Measurements from ENCODE around the gene OBSL1.

The OBSL1 gene

GRCh38 chr2:219523031-219523671 is 48.2 kb downstream of the OBSL1 start:
- H3K4me3 ChIP-seq (ENCODE audit: low read length): no peak overlapping the region
- no peak for DNase-seq (ENCODE audit: low read depth)
- no peak for TF ChIP-seq CTCF (conservative IDR thresholded peaks at IDR 0.05; ENCODE audit: low read length)

- no peak for TF ChIP-seq CTCF (conservative IDR thresholded peaks at IDR 0.05; ENCODE audit: low read length)
- H3K4me3 ChIP-seq (ENCODE audit: low read length): peak overlapping the region; percentile 15; the same call in 1 of the 2 replicates
- peak; percentile 84 for DNase-seq (ENCODE audit: low read depth)
These were observed 49.0 kb downstream of the OBSL1 start for GRCh38 chr2:219522111-219523030.

GRCh38 chr2:219521066-219521880 is 50.1 kb downstream of the OBSL1 start:
- peak; percentile 76 for TF ChIP-seq CTCF (conservative IDR thresholded peaks at IDR 0.05; ENCODE audit: low read length)
- no peak overlapping the region for H3K4me3 ChIP-seq (ENCODE audit: low read length)
- peak; percentile 34 for DNase-seq (ENCODE audit: low read depth)

GRCh38 chr2:219520079-219520478 is 51.3 kb downstream of the OBSL1 start:
- DNase-seq (ENCODE audit: low read depth): no peak
- TF ChIP-seq CTCF (conservative IDR thresholded peaks at IDR 0.05; ENCODE audit: low read length): no peak
- no peak overlapping the region for H3K4me3 ChIP-seq (ENCODE audit: low read length)

GRCh38 chr2:219519526-219519916 is 51.8 kb downstream of the OBSL1 start:
- TF ChIP-seq CTCF (conservative IDR thresholded peaks at IDR 0.05; ENCODE audit: low read length): no peak
- H3K4me3 ChIP-seq (ENCODE audit: low read length): no peak overlapping the region
- no peak for DNase-seq (ENCODE audit: low read depth)

GRCh38 chr2:219517954-219518778 is 53.2 kb downstream of the OBSL1 start:
- no peak for DNase-seq (ENCODE audit: low read depth)
- TF ChIP-seq CTCF (conservative IDR thresholded peaks at IDR 0.05; ENCODE audit: low read length): no peak
- no peak overlapping the region for H3K4me3 ChIP-seq (ENCODE audit: low read length)

All from AG10803 (cell line).